GM19452 (cell line): ENCODE measurements around the gene RHBDL3.

Experiments
- ATAC-seq: cut with Tn5 transposase; IDR thresholded peaks from one replicate; pipeline ENCODE4 v1.9.1; 2021; ENCODE audit not compliant: unreplicated experiment

The RHBDL3 gene

GRCh38 chr17:32356378-32356743 is 90.7 kb downstream of the RHBDL3 start:
- ATAC-seq: no peak

DNA sequence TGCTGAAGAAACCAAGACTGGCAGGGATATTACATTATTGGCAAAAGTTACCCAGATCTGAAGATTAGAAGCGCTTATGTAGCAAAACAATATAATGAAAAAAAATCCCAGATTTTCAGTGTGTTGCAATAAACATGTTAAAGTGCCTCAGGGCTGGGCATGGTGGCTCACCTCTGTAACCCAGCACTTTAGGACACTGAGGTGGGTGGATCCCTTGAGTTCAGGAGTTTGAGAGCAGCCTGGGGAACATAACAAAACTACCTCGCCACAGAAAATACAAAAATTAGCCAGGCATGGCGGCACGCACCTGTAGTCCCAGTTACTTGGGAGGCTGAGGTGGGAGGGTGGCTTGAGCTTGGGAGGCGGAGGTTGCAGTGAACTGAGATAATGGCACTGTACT is 91.1 kb downstream of the RHBDL3 start:
- ATAC-seq: no peak

DNA sequence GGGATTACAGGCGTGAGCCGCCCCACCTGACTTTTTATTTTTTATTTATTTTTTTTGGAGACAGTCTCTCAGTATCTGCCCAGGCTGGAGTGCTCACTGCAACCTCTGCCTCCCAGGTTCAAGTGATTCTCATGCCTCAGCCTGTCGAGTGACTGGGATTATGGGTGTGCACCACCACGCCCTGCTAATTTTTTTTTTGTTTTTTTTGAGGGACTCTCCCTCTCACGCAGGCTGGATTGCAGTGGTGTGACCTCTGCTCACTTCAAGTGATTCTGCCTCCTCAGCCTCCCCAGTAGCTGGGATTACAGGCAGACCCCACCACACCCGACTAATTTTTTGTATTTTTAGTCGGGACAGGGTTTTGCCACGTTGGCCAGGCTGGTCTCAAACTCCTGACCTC is 92.0 kb downstream of the RHBDL3 start:
- ATAC-seq: no peak

DNA sequence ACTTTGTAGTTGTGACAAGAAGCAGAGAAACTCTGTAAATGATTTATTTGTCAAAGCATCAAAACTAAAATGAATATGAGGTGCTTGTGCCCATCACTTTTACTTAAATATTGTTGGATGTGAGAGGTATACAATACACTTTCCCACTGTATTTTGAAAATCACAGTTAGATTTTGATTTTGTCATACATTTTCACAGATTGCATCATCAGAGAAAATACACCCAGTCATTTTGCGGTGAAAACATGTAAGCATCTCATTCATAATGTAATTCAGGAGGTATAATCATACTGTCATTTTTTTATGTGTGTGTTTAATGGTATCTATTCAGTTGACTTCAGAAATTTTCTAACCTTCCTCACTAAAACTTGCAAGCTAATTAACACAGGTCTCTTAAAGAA is 95.6 kb downstream of the RHBDL3 start:
- ATAC-seq: no peak

DNA sequence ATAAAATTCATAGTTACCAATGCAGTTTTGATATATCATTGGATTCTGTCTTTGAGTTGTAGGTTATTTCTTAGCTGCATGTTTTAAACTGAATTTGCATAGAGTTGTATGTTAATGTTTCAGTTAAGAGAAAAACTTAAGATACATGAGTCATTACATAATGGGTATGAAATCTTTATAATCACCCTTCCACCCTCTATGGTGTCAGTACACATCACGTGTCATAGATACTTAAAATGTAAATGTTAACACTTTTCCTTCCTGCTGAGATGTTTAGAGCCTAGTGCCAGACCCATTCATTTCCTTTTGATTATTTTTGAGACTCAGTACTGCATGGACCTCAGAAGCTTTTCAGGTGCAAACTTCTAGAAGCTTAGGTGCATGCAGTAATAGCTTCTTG is 104.8 kb downstream of the RHBDL3 start:
- no peak for ATAC-seq
